GM12878 (cell line): Measurements from ENCODE around the gene UMPS. TPM values are rescaled to one million over a fixed set of nuclear protein-coding genes. Genes with fewer than 3 reads are reported as not detected.

Experiments used
- ATAC-seq: fragments of 200-7000 bp; cut with Tn5 transposase; 3 replicates; pipeline ENCODE4 v1.9.1; 2020; ENCODE audit warnings: mild to moderate bottlenecking, moderate library complexity
- BruUV-seq: library from RNA; stranded (reverse); fragments of 400-500 nt; replicated peaks from 2 replicates; lab custom pipeline; 2021; lab: Mats Ljungman, UMichigan
- CTCF ChIA-PET: fragments of 300-600 bp; sonication (Branson Sonifier 250); formaldehyde crosslinking; extraction: SDS; loops from one replicate; lab custom pipeline; 2021; ENCODE audit warnings: inconsistent platforms; lab: Yijun Ruan, JAX
- POLR2A ChIA-PET: fragments of 350-600 bp; formaldehyde crosslinking; extraction: SDS; loops from one replicate; lab custom pipeline; 2021; ENCODE audit warnings: inconsistent platforms; lab: Charles Lee
- RAD21 ChIA-PET: fragments of 300-600 bp; sonication (Branson Sonifier 250); formaldehyde crosslinking; loops from one replicate; lab custom pipeline; 2023; ENCODE audit warnings: antibody characterized with exemption; ENCODE audit not compliant: unreplicated experiment; lab: Charles Lee
- SMC1A ChIA-PET: fragments of 300-600 bp; sonication (Branson Sonifier 250); formaldehyde crosslinking; loops from one replicate; lab custom pipeline; 2023; ENCODE audit not compliant: unreplicated experiment, uncharacterized antibody; lab: Charles Lee
- DNase-seq: peaks from one replicate; pipeline ENCODE4 v3.0.0-alpha.2; 2011; ENCODE audit warnings: low read depth, low spot score
- FAIRE-seq: peaks from 3 replicates; lab custom pipeline; 2011; peaks lifted over from hg19 to GRCh38; lab: Jason Lieb, UNC
- H2AFZ ChIP-seq: 2 replicates; pipeline ENCODE4 v1.6.0; 2011; ENCODE audit warnings: low read depth, low read length, control low read depth; ENCODE audit not compliant: control insufficient read depth
- H3K27ac ChIP-seq: 2 replicates; pipeline ENCODE4 v1.5.1; 2011; ENCODE audit warnings: control low read depth; ENCODE audit not compliant: control insufficient read depth, insufficient read depth
- H3K27me3 ChIP-seq, 2 experiments: replicated peaks in 1 of 2; 2 replicates each; pipeline versions ENCODE4 v1.6.0 to v1.6.1; 2011; ENCODE audit warnings: low read length in 1 of 2; ENCODE audit not compliant: control insufficient read depth in 2 of 2, insufficient read depth in 2 of 2
- H3K36me3 ChIP-seq, 2 experiments: 2 replicates each; pipeline ENCODE4 v1.5.1; 2011; ENCODE audit warnings: low read length in 1 of 2; ENCODE audit not compliant: control insufficient read depth in 2 of 2, insufficient read depth in 2 of 2
- H3K4me1 ChIP-seq: 2 replicates; pipeline ENCODE4 v1.6.1; 2011; ENCODE audit warnings: mild to moderate bottlenecking, low read length, moderate library complexity, mixed read lengths; ENCODE audit not compliant: control insufficient read depth, insufficient read depth
- H3K4me2 ChIP-seq: 2 replicates; pipeline ENCODE4 v1.6.0; 2011; ENCODE audit warnings: control low read depth; ENCODE audit not compliant: control insufficient read depth, insufficient read depth
- H3K4me3 ChIP-seq: fragments of 200-600 bp; sonication (generic); 2 replicates; pipeline ENCODE4 v1.5.1; 2016
- H3K79me2 ChIP-seq: 2 replicates; pipeline ENCODE4 v1.6.0; 2011; ENCODE audit warnings: low read length; ENCODE audit not compliant: control insufficient read depth, insufficient read depth
- H3K9ac ChIP-seq: 2 replicates; pipeline ENCODE4 v1.8.0; 2011; ENCODE audit warnings: low read length, control low read depth, mixed read lengths; ENCODE audit not compliant: control insufficient read depth, insufficient read depth
- H3K9me3 ChIP-seq: replicated peaks from 3 replicates; pipeline ENCODE4 v1.5.1; 2011; ENCODE audit warnings: mild to moderate bottlenecking, low read length; ENCODE audit not compliant: control insufficient read depth, insufficient read depth
- H4K20me1 ChIP-seq: 2 replicates; pipeline ENCODE4 v1.6.0; 2011; ENCODE audit not compliant: control insufficient read depth, insufficient read depth
- BCL11A ChIP-seq: IDR thresholded peaks from 2 replicates; pipeline ENCODE4 v1.6.1; 2011; ENCODE audit warnings: low read depth, low read length
- BMI1 ChIP-seq: fragments of 450-650 bp; IDR thresholded peaks from 2 replicates; pipeline ENCODE4 v1.6.1; 2016; ENCODE audit warnings: mild to moderate bottlenecking, moderate library complexity, borderline replicate concordance
- ETV6 ChIP-seq, 2 experiments: fragments of 450-650 bp in 1 of 2; IDR thresholded peaks in 1 of 2; conservative IDR thresholded peaks in 1 of 2; 2 replicates each; pipeline ENCODE4 v1.6.1; 2014; ENCODE audit warnings: antibody characterized with exemption in 1 of 2, borderline replicate concordance in 1 of 2, low read depth in 1 of 2, mild to moderate bottlenecking in 1 of 2, moderate library complexity in 1 of 2
- GABPA ChIP-seq: IDR thresholded peaks from 2 replicates; pipeline ENCODE4 v1.6.1; 2014; ENCODE audit warnings: antibody characterized with exemption, low read depth, mild to moderate bottlenecking, inconsistent platforms
- GATAD2B ChIP-seq: fragments of 450-650 bp; conservative IDR thresholded peaks from 2 replicates; pipeline ENCODE4 v1.6.1; 2017; ENCODE audit warnings: low read depth, mild to moderate bottlenecking, moderate library complexity
- HDAC6 ChIP-seq: fragments of 200-600 bp; sonication (generic); IDR thresholded peaks from one replicate; pipeline ENCODE4 v1.8.0; 2017; ENCODE audit warnings: antibody characterized with exemption; ENCODE audit not compliant: unreplicated experiment
- MTA2 ChIP-seq: fragments of 450-650 bp; IDR thresholded peaks from 2 replicates; pipeline ENCODE4 v1.6.1; 2016; ENCODE audit warnings: low read depth, mild to moderate bottlenecking, moderate library complexity
- MYB ChIP-seq: fragments of 150-350 bp; IDR thresholded peaks from 2 replicates; pipeline ENCODE4 v1.6.1; 2014; ENCODE audit warnings: mild to moderate bottlenecking, low read depth, low read length, borderline replicate concordance
- POLR2A ChIP-seq: IDR thresholded peaks from 2 replicates; pipeline ENCODE4 v1.6.1; 2011; ENCODE audit warnings: low read depth, mild to moderate bottlenecking, low read length
- RAD21 ChIP-seq: IDR thresholded peaks from 2 replicates; pipeline ENCODE4 v1.6.1; 2011; ENCODE audit warnings: mild to moderate bottlenecking, low read depth, low read length, moderate library complexity; ENCODE audit not compliant: insufficient read depth
- SMAD1 ChIP-seq: fragments of 450-650 bp; IDR thresholded peaks from 2 replicates; pipeline ENCODE4 v1.6.1; 2018; ENCODE audit warnings: mild to moderate bottlenecking, low read depth; ENCODE audit not compliant: partially characterized antibody
- SPI1 ChIP-seq: IDR thresholded peaks from 2 replicates; pipeline ENCODE4 v1.6.1; 2011; ENCODE audit warnings: low read depth, mild to moderate bottlenecking, low read length, moderate library complexity, borderline replicate concordance; ENCODE audit not compliant: insufficient read depth
- SREBF2 ChIP-seq: IDR thresholded peaks from 2 replicates; pipeline ENCODE4 v1.6.1; 2012; ENCODE audit warnings: mild to moderate bottlenecking, low read length
- YBX1 ChIP-seq: fragments of 450-650 bp; IDR thresholded peaks from 2 replicates; pipeline ENCODE4 v1.6.1; 2016; ENCODE audit warnings: antibody characterized with exemption
- ZNF384 ChIP-seq: IDR thresholded peaks from 2 replicates; pipeline ENCODE4 v1.6.1; 2012; ENCODE audit warnings: low read depth, mild to moderate bottlenecking, low read length, improper control_type of control experiment, borderline replicate concordance
- WGBS: methylation state at CpG from one replicate; pipeline ENCODE4 v1.1.6; 2016; ENCODE audit warnings: low lambda C conversion rate; ENCODE audit not compliant: insufficient replicate concordance, insufficient coverage; ENCODE audit errors: missing lambda C conversion rate; 5-methylcytosine and 5-hydroxymethylcytosine counted together
- in situ Hi-C: fragments of 300-500 bp; cut with MboI; formaldehyde crosslinking; loops from 9 replicates; pipeline ENCODE4 v1.14.3; 2018; ENCODE audit warnings: mixed read lengths
- intact Hi-C: fragments of 100-400 bp; cut with micrococcal nuclease; formaldehyde crosslinking; loops from one replicate; pipeline ENCODE4 v1.14.2; 2022; ENCODE audit not compliant: unreplicated experiment
- polyA plus RNA-seq, 11 experiments: library from polyadenylated mRNA; depleted of rRNA in 4 of 11; unstranded in 6 of 11; stranded (reverse) in 5 of 11; fragments of >200 nt; fragmentation: Nextera tagmentation in 4 of 11; fragmentation: Illumina TruSeq in 1 of 11; extraction: Ambion mirVana in 4 of 11; extraction: Trizol in 1 of 11; gene quantifications; 1 replicate in 1 of 11; 2 replicates in 10 of 11; pipeline versions ENCODE4 v1.2.1 to v1.2.3, GENCODE V29; 2011 to 2016; ENCODE audit warnings: inconsistent platforms in 2 of 11, missing spikeins in 2 of 11, low read depth in 1 of 11
- total RNA-seq, 4 experiments: library from RNA; depleted of rRNA in 3 of 4; stranded (reverse); fragments of >200 nt in 3 of 4; fragmentation: Illumina TruSeq in 1 of 4; extraction: Trizol in 1 of 4; gene quantifications; 2 replicates each; pipeline versions ENCODE4 v1.2.1 to v1.2.3, GENCODE V29; 2013 to 2021
- TF ChIP-seq, protein P1 (sequence below): fragments of 450-650 bp; IDR thresholded peaks from 2 replicates; pipeline ENCODE4 v1.6.1; 2017; ENCODE audit warnings: mild to moderate bottlenecking
- TF ChIP-seq, protein P2 (sequence below): fragments of 450-650 bp; IDR thresholded peaks from 2 replicates; pipeline ENCODE4 v1.6.1; 2017; ENCODE audit warnings: antibody characterized with exemption, mild to moderate bottlenecking, moderate library complexity
- TF ChIP-seq, protein P3 (sequence below): IDR thresholded peaks from 2 replicates; pipeline ENCODE4 v1.6.1; 2012; ENCODE audit warnings: low read length, inconsistent platforms

The UMPS gene
- total and polyA plus RNA-seq, 10 of the 15 experiments (the other 5 are each of a cell fraction or from before 2014, with no cell fraction given): 30.6 to 82.8 (median 49.5) TPM

DNA sequence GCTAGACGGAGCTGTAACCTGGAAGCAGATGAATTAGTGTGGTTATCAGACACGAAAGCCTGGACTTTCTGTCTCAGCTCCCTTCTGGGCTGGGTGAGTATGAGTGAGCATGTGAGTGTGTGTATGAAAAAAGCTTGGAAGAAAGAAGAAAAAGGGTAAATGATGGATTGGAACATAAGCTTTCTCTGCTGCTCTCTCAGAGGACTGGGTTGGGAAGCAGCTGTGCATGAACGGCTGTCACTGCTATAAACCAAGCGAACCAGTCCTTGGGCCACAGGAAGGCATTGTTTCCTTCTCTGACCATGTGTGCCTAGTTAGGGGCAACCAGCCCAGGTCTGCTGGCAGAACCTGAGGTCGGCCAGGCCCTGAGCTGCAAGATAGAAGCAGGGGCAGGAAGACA is 37.0 kb downstream of the UMPS start (continued):
- TF ChIP-seq ZNF384: no peak
- no peak for TF ChIP-seq POLR2A
- no peak for TF ChIP-seq BMI1
- no peak for TF ChIP-seq MYB
- no peak for TF ChIP-seq HDAC6

DNA sequence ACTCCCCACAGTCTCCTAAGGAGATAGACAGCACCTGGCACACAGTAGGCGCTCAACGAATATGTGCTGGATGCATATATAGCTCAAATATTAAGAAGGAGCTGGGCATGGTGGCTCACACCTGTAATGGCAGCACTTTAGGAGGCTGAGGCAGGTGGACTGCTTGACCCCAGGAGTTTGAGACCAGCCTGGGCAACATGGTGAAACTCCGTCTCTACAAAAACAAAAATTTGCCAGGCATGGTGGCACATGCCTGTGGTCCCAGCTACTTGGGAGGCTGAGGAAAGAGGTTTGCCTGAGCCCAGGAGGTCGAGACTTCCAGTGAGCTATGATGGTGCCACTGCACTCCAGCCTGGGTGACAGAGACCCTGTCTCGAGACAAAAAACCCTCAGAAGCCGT is 37.4 kb downstream of the UMPS start:
- DNase-seq: no peak
- no peaks in the 10 kb centered on the region for H3K36me3 ChIP-seq
- 78% methylated on average over 6 of the region's 6 CpGs for WGBS
- ChIA-PET RAD21 (interaction anchor here (0.9 to 5.3 kb wide), 2 partner anchors 12 to 134 kb away, joined by 3 to 54 read pairs; no protein-coding TSS in a partner anchor), SMC1A (interaction anchor here (0.9 to 10.3 kb wide), 6 partner anchors 18 to 209 kb away, joined by 3 to 242 read pairs (median 4); no protein-coding TSS in a partner anchor), POLR2A (interaction anchor here (0.7 to 1.7 kb wide), 2 partner anchors 134 to 340 kb away, joined by 3 to 4 read pairs; no protein-coding TSS in a partner anchor), CTCF (interaction anchor here (0.9 to 14.8 kb wide), 12 partner anchors 10 to 818 kb away, joined by 3 to 551 read pairs (median 6); no protein-coding TSS in a partner anchor)
- H2AFZ ChIP-seq: no peak overlapping the region
- peaks cover 20% of the 10 kb centered on the region for H3K4me1 ChIP-seq
- H3K9ac ChIP-seq: no peak overlapping the region
- BruUV-seq: no TSS peak
- no peak for ATAC-seq
- no peaks in the 10 kb centered on the region; a peak in 2 of 4 replicates for H3K27me3 ChIP-seq
- no peak overlapping the region for H3K4me3 ChIP-seq
- H3K79me2 ChIP-seq: no peaks in the 10 kb centered on the region
- no peaks in the 10 kb centered on the region for H4K20me1 ChIP-seq
- no peak for FAIRE-seq
- no peaks in the 10 kb centered on the region for H3K9me3 ChIP-seq
- in situ Hi-C loops: no loop called here
- intact Hi-C loops: loop anchor here (1.0 kb wide), 1 partner anchor 134 kb away; no protein-coding TSS in a partner anchor
- no peak overlapping the region for H3K27ac ChIP-seq
- H3K4me2 ChIP-seq: no peak overlapping the region
- TF ChIP-seq MTA2 (no peak), GATAD2B (no peak), RAD21 (no peak), SPI1 (no peak), GABPA (no peak), BCL11A (no peak), SREBF2 (no peak), SMAD1 (no peak), ETV6 (conservative IDR thresholded peaks at IDR 0.05 in 1 of 2, IDR thresholded peaks at IDR 0.05 in 1 of 2; ENCODE audit: borderline replicate concordance in 1 of 2, low read depth in 1 of 2) (no peak), YBX1 (no peak), MYB (no peak)
- TF ChIP-seq, protein P1, sequence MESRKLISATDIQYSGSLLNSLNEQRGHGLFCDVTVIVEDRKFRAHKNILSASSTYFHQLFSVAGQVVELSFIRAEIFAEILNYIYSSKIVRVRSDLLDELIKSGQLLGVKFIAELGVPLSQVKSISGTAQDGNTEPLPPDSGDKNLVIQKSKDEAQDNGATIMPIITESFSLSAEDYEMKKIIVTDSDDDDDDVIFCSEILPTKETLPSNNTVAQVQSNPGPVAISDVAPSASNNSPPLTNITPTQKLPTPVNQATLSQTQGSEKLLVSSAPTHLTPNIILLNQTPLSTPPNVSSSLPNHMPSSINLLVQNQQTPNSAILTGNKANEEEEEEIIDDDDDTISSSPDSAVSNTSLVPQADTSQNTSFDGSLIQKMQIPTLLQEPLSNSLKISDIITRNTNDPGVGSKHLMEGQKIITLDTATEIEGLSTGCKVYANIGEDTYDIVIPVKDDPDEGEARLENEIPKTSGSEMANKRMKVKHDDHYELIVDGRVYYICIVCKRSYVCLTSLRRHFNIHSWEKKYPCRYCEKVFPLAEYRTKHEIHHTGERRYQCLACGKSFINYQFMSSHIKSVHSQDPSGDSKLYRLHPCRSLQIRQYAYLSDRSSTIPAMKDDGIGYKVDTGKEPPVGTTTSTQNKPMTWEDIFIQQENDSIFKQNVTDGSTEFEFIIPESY: no peak
- TF ChIP-seq, protein P2, sequence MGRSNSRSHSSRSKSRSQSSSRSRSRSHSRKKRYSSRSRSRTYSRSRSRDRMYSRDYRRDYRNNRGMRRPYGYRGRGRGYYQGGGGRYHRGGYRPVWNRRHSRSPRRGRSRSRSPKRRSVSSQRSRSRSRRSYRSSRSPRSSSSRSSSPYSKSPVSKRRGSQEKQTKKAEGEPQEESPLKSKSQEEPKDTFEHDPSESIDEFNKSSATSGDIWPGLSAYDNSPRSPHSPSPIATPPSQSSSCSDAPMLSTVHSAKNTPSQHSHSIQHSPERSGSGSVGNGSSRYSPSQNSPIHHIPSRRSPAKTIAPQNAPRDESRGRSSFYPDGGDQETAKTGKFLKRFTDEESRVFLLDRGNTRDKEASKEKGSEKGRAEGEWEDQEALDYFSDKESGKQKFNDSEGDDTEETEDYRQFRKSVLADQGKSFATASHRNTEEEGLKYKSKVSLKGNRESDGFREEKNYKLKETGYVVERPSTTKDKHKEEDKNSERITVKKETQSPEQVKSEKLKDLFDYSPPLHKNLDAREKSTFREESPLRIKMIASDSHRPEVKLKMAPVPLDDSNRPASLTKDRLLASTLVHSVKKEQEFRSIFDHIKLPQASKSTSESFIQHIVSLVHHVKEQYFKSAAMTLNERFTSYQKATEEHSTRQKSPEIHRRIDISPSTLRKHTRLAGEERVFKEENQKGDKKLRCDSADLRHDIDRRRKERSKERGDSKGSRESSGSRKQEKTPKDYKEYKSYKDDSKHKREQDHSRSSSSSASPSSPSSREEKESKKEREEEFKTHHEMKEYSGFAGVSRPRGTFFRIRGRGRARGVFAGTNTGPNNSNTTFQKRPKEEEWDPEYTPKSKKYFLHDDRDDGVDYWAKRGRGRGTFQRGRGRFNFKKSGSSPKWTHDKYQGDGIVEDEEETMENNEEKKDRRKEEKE: no peak
- TF ChIP-seq, protein P3, sequence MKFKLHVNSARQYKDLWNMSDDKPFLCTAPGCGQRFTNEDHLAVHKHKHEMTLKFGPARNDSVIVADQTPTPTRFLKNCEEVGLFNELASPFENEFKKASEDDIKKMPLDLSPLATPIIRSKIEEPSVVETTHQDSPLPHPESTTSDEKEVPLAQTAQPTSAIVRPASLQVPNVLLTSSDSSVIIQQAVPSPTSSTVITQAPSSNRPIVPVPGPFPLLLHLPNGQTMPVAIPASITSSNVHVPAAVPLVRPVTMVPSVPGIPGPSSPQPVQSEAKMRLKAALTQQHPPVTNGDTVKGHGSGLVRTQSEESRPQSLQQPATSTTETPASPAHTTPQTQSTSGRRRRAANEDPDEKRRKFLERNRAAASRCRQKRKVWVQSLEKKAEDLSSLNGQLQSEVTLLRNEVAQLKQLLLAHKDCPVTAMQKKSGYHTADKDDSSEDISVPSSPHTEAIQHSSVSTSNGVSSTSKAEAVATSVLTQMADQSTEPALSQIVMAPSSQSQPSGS: no peak
